Esophagus muscularis mucosa (tissue), 4 donors: Measurements from ENCODE around the gene STXBP6. TPM values are rescaled to one million over a fixed set of nuclear protein-coding genes. Genes with fewer than 3 reads are reported as not detected.
A peak's percentile ranks its signal among the peaks of the same experiment; 100 is the strongest.

Source experiments
- DNase-seq: peaks from one replicate; pipeline ENCODE4 v3.0.0-alpha.2; 2017; ENCODE audit errors: extremely low spot score
- H3K27ac ChIP-seq, 4 donors: fragments of 200-600 bp; sonication (generic); replicated peaks in 1 of 4; 1 replicate in 3 of 4; 2 replicates in 1 of 4; pipeline ENCODE4 v1.5.1; 2016 to 2019; ENCODE audit warnings: mild to moderate bottlenecking in 1 of 4
- H3K27me3 ChIP-seq, 4 donors: fragments of 200-600 bp; sonication (generic); one replicate each; pipeline versions ENCODE4 v1.5.1 to v1.6.0; 2016 to 2019
- H3K36me3 ChIP-seq, 4 donors: fragments of 200-600 bp; sonication (generic); one replicate each; pipeline ENCODE4 v1.5.1; 2016 to 2019
- H3K4me1 ChIP-seq, 4 donors: fragments of 200-600 bp; sonication (generic); one replicate each; pipeline ENCODE4 v1.5.1; 2016 to 2019
- H3K4me3 ChIP-seq, 4 donors: fragments of 200-600 bp; sonication (generic); 1 replicate in 2 of 4; 2 replicates in 2 of 4; pipeline ENCODE4 v1.5.1; 2016 to 2019; ENCODE audit warnings: mild to moderate bottlenecking in 4 of 4, moderate library complexity in 1 of 4
- H3K9me3 ChIP-seq, 4 donors: fragments of 200-600 bp; sonication (generic); 1 replicate in 3 of 4; 2 replicates in 1 of 4; pipeline ENCODE4 v1.5.1; 2016 to 2019
- CTCF ChIP-seq, 3 experiments: fragments of 200-600 bp in 2 of 3; fragments of 450-650 bp in 1 of 3; sonication (generic) in 2 of 3; IDR thresholded peaks; one replicate each; pipeline ENCODE4 v1.5.1; 2017 to 2019; ENCODE audit warnings: antibody characterized with exemption in 3 of 3, mild to moderate bottlenecking in 2 of 3, moderate library complexity in 1 of 3
- EP300 ChIP-seq: sonication (generic); formaldehyde crosslinking; IDR thresholded peaks from one replicate; pipeline ENCODE4 v1.6.1; 2017; ENCODE audit warnings: antibody characterized with exemption
- POLR2A ChIP-seq: fragments of 450-650 bp; IDR thresholded peaks from one replicate; pipeline ENCODE4 v1.6.1; 2017; ENCODE audit warnings: antibody characterized with exemption, moderate library complexity, mild to moderate bottlenecking, low read depth
- POLR2AphosphoS5 ChIP-seq, 2 donors: sonication (generic); formaldehyde crosslinking; IDR thresholded peaks; one replicate each; pipeline ENCODE4 v1.6.1; 2017; ENCODE audit warnings: antibody characterized with exemption in 2 of 2
- WGBS: methylation state at CpG from one replicate; pipeline ENCODE4 v1.1.5; 2018; 5-methylcytosine and 5-hydroxymethylcytosine counted together
- intact Hi-C: fragments of 100-400 bp; cut with DNase I; formaldehyde crosslinking; loops from one replicate; pipeline ENCODE4 v1.15.1; 2023
- total RNA-seq, 4 donors: library from RNA; depleted of rRNA; stranded (reverse); fragments of >200 nt; gene quantifications; one replicate each; pipeline versions ENCODE4 v1.1.0 to v1.2.1, GENCODE V29; 2016

The STXBP6 gene
- total RNA-seq, 4 donors from 2014 or later = 36.9 to 60.4 (median 52.1) TPM

GRCh38 chr14:25032092-25032784, 17.7 kb downstream of the STXBP6 start:
- Histone ChIP-seq H3K4me3 (no peak overlapping the region), H3K27me3 (no peaks in the 10 kb centered on the region), H3K36me3 (no peaks in the 10 kb centered on the region), H3K4me1 (peaks cover 6 to 12% (median 8%) of the 10 kb centered on the region in 4 donors), H3K27ac (no peak overlapping the region), H3K9me3 (no peaks in the 10 kb centered on the region)
- no peak for TF ChIP-seq EP300
- peak in 1 of 3 experiments; percentile 23 for TF ChIP-seq CTCF (IDR thresholded peaks at IDR 0.05)
- intact Hi-C loops = no loop called here
- no peak for DNase-seq
- WGBS = 92% methylated on average over 10 of the region's 10 CpGs

GRCh38 chr14:25026476-25027137, 23.3 kb downstream of the STXBP6 start:
- DNase-seq = no peak
- Histone ChIP-seq H3K4me3 (no peak overlapping the region), H3K36me3 (no peaks in the 10 kb centered on the region), H3K4me1 (peaks cover 2 to 26% (median 18%) of the 10 kb centered on the region in 4 donors), H3K9me3 (no peaks in the 10 kb centered on the region), H3K27ac (no peak overlapping the region), H3K27me3 (no peaks in the 10 kb centered on the region)
- intact Hi-C loops = no loop called here
- TF ChIP-seq POLR2AphosphoS5 (IDR thresholded peaks at IDR 0.05) (no peak), POLR2A (no peak), EP300 (no peak)
- 93% methylated on average over 4 of the region's 4 CpGs for WGBS

- 87% methylated on average over 1 of the region's 1 CpG for WGBS
- Histone ChIP-seq H3K27ac (no peak overlapping the region), H3K36me3 (no peaks in the 10 kb centered on the region), H3K4me1 (peaks cover 3 to 24% (median 15%) of the 10 kb centered on the region in 4 donors), H3K4me3 (no peak overlapping the region), H3K27me3 (no peaks in the 10 kb centered on the region), H3K9me3 (no peaks in the 10 kb centered on the region)
- no peak for DNase-seq
- no peak for TF ChIP-seq POLR2AphosphoS5 (IDR thresholded peaks at IDR 0.05)
- TF ChIP-seq POLR2A = no peak
- intact Hi-C loops = no loop called here
Observed at GRCh38 chr14:25019892-25020291, 30.1 kb downstream of the STXBP6 start.

GRCh38 chr14:25017562-25017961, 32.4 kb downstream of the STXBP6 start:
- 100% methylated on average over 1 of the region's 2 CpGs for WGBS
- H3K4me1 ChIP-seq = peaks cover 3 to 26% (median 16%) of the 10 kb centered on the region in 4 donors

GRCh38 chr14:25015761-25016160, 34.2 kb downstream of the STXBP6 start:
- Histone ChIP-seq H3K27me3 (no peaks in the 10 kb centered on the region), H3K27ac (no peak overlapping the region), H3K9me3 (no peaks in the 10 kb centered on the region), H3K4me3 (no peak overlapping the region), H3K4me1 (peaks cover 13 to 36% (median 22%) of the 10 kb centered on the region in 4 donors), H3K36me3 (no peaks in the 10 kb centered on the region)
- DNase-seq = no peak
- intact Hi-C loops = no loop called here
- no peak for TF ChIP-seq CTCF (IDR thresholded peaks at IDR 0.05)
- TF ChIP-seq POLR2A = no peak
- 98% methylated on average over 1 of the region's 1 CpG for WGBS

More at GRCh38 chr14:25017562-25017961, 32.4 kb downstream of the STXBP6 start:
- TF ChIP-seq POLR2AphosphoS5 (IDR thresholded peaks at IDR 0.05) (no peak), CTCF (IDR thresholded peaks at IDR 0.05) (no peak), POLR2A (no peak), EP300 (no peak)
- Histone ChIP-seq H3K36me3 (no peaks in the 10 kb centered on the region), H3K9me3 (no peaks in the 10 kb centered on the region), H3K4me3 (no peak overlapping the region), H3K27ac (no peak overlapping the region), H3K27me3 (no peaks in the 10 kb centered on the region)
- no peak for DNase-seq
- intact Hi-C loops = no loop called here
